OCI-LY3 (cell line): ENCODE results near the gene IFFO2.

Source experiments
- CTCF ChIP-seq: fragments of 200-600, 300-600 bp; sonication (generic); IDR thresholded peaks from 2 replicates; pipeline ENCODE4 v1.5.1; 2014; ENCODE audit warnings: antibody characterized with exemption, low read length, low read depth
- EZH2phosphoT487 ChIP-seq: fragments of 200-600 bp; shearing (Covaris generic); IDR thresholded peaks from 2 replicates; pipeline ENCODE4 v1.6.1; 2018; ENCODE audit warnings: antibody characterized with exemption, mixed run types, low read depth

- TF ChIP-seq CTCF: no peak
- TF ChIP-seq EZH2phosphoT487: no peak
Observed at GRCh38 chr1:18922319-18922726, 34.2 kb downstream of the IFFO2 start.
